GM23338 (cell line): Measurements from ENCODE around the gene CTNND2. TPM values are rescaled to one million over a fixed set of nuclear protein-coding genes. Genes with fewer than 3 reads are reported as not detected.

ENCODE experiments used
- ATAC-seq: fragments of 200-7000 bp; cut with Tn5 transposase; 3 replicates; pipeline ENCODE4 v1.9.1; 2020
- DNase-seq: peaks from one replicate; pipeline ENCODE4 v3.0.0-alpha.2; 2015; ENCODE audit warnings: low spot score
- H2AFZ ChIP-seq: fragments of 200-600 bp; sonication (generic); 2 replicates; pipeline ENCODE4 v1.8.0; 2016; ENCODE audit warnings: antibody characterized with exemption, mild to moderate bottlenecking, moderate library complexity
- H3F3A ChIP-seq: fragments of 200-600 bp; sonication (generic); replicated peaks from 2 replicates; pipeline ENCODE4 v1.8.0; 2017; ENCODE audit warnings: antibody characterized with exemption, mixed run types, low read depth
- H3K27ac ChIP-seq: fragments of 200-600 bp; sonication (generic); 2 replicates; pipeline ENCODE4 v1.6.1; 2016; ENCODE audit warnings: low read depth
- H3K27me3 ChIP-seq: fragments of 200-600 bp; sonication (generic); 2 replicates; pipeline ENCODE4 v1.8.0; 2016; ENCODE audit warnings: mild to moderate bottlenecking, mixed run types, moderate library complexity; ENCODE audit not compliant: insufficient read depth
- H3K36me3 ChIP-seq: fragments of 200-600 bp; sonication (generic); 2 replicates; pipeline ENCODE4 v1.8.0; 2016; ENCODE audit warnings: mild to moderate bottlenecking; ENCODE audit not compliant: insufficient read depth
- H3K4me1 ChIP-seq: fragments of 200-600 bp; sonication (generic); 2 replicates; pipeline ENCODE4 v1.8.0; 2016; ENCODE audit warnings: mild to moderate bottlenecking, moderate library complexity; ENCODE audit not compliant: insufficient read depth
- H3K4me2 ChIP-seq: fragments of 200-600 bp; sonication (generic); 2 replicates; pipeline ENCODE4 v1.7.1; 2017; ENCODE audit warnings: mixed run types
- H3K4me3 ChIP-seq: fragments of 200-600 bp; sonication (generic); 2 replicates; pipeline ENCODE4 v1.6.1; 2016; ENCODE audit warnings: mixed run types
- H3K79me2 ChIP-seq: fragments of 200-600 bp; sonication (generic); replicated peaks from 2 replicates; pipeline ENCODE4 v1.8.0; 2017; ENCODE audit warnings: mild to moderate bottlenecking; ENCODE audit not compliant: insufficient read depth
- H3K9me2 ChIP-seq: fragments of 200-600 bp; sonication (generic); 2 replicates; pipeline ENCODE4 v1.8.0; 2017; ENCODE audit not compliant: insufficient read depth
- H4K20me1 ChIP-seq: fragments of 200-600 bp; sonication (generic); replicated peaks from 2 replicates; pipeline ENCODE4 v1.8.0; 2017; ENCODE audit warnings: mild to moderate bottlenecking; ENCODE audit not compliant: insufficient read depth
- H3K27ac Mint-ChIP-seq: 2 replicates; pipeline ENCODE4 v1.8.0; 2020; ENCODE audit warnings: inconsistent platforms, mild to moderate bottlenecking, moderate library complexity, mixed read lengths
- H3K27me3 Mint-ChIP-seq: 3 replicates; pipeline ENCODE4 v1.8.0; 2022; ENCODE audit warnings: low read depth, mild to moderate bottlenecking, moderate library complexity, mixed read lengths, inconsistent platforms; ENCODE audit not compliant: insufficient read depth, poor library complexity
- H3K36me3 Mint-ChIP-seq: 3 replicates; pipeline ENCODE4 v1.8.0; 2021; ENCODE audit warnings: low read depth, mild to moderate bottlenecking, inconsistent platforms, moderate library complexity, mixed read lengths
- H3K4me1 Mint-ChIP-seq: 3 replicates; pipeline ENCODE4 v1.8.0; 2020; ENCODE audit warnings: mild to moderate bottlenecking, inconsistent platforms, mixed read lengths
- H3K4me3 Mint-ChIP-seq: 3 replicates; pipeline ENCODE4 v1.8.0; 2021; ENCODE audit warnings: moderate library complexity, mild to moderate bottlenecking, inconsistent platforms, mixed read lengths
- H3K9me3 Mint-ChIP-seq: 3 replicates; pipeline ENCODE4 v1.8.0; 2020; ENCODE audit warnings: moderate library complexity, mild to moderate bottlenecking, inconsistent platforms, mixed read lengths
- CREB1 ChIP-seq: fragments of 250-450 bp; sonication (Bioruptor Pico); IDR thresholded peaks from 2 replicates; pipeline ENCODE4 v1.5.0; 2020; ENCODE audit warnings: low read depth, mild to moderate bottlenecking, moderate library complexity
- EZH2phosphoT487 ChIP-seq: fragments of 200-600 bp; sonication (generic); IDR thresholded peaks from one replicate; pipeline ENCODE4 v1.8.1; 2018; ENCODE audit warnings: antibody characterized with exemption; ENCODE audit not compliant: unreplicated experiment
- JUNB ChIP-seq: IDR thresholded peaks from one replicate; pipeline ENCODE4 v1.6.1; 2016; ENCODE audit warnings: antibody characterized with exemption; ENCODE audit not compliant: unreplicated experiment
- NANOG ChIP-seq: IDR thresholded peaks from 2 replicates; pipeline ENCODE4 v1.6.1; 2016; ENCODE audit warnings: antibody characterized with exemption, borderline replicate concordance
- REST ChIP-seq: IDR thresholded peaks from one replicate; pipeline ENCODE4 v1.6.1; 2018; ENCODE audit warnings: antibody characterized with exemption; ENCODE audit not compliant: unreplicated experiment
- STAT1 ChIP-seq: IDR thresholded peaks from one replicate; pipeline ENCODE4 v1.6.1; 2016; ENCODE audit warnings: antibody characterized with exemption; ENCODE audit not compliant: unreplicated experiment
- ZNF331 ChIP-seq: fragments of 250-450 bp; sonication (Bioruptor Pico); IDR thresholded peaks from 2 replicates; pipeline ENCODE4 v1.5.0; 2020; ENCODE audit warnings: low read depth, mild to moderate bottlenecking, moderate library complexity
- ZNF462 ChIP-seq: fragments of 250-450 bp; sonication (Bioruptor Pico); IDR thresholded peaks from 2 replicates; pipeline ENCODE4 v1.5.0; 2020; ENCODE audit warnings: mild to moderate bottlenecking, moderate library complexity
- polyA plus RNA-seq: library from polyadenylated mRNA; unstranded; fragments of >200 nt; fragmentation: Nextera tagmentation; extraction: Ambion mirVana; gene quantifications from 2 replicates; pipeline ENCODE4 v1.2.1, GENCODE V29; 2016
- total RNA-seq: library from RNA; depleted of rRNA; stranded (reverse); fragments of >200 nt; shearing (Covaris generic); gene quantifications from 2 replicates; pipeline ENCODE4 v1.2.3, GENCODE V29; 2014

Gene CTNND2
- total and polyA plus RNA-seq, 2 experiments from 2014 or later, result 5.1 to 7.0 TPM

GRCh38 chr5:11672385-11673085 lies 231.7 kb downstream of the CTNND2 start (continued):
- TF ChIP-seq REST (no peak), CREB1 (CRISPR knock-in tag) (no peak), NANOG (no peak), ZNF331 (no peak), JUNB (no peak), EZH2phosphoT487 (no peak)

GRCh38 chr5:11658376-11658775 lies 245.9 kb downstream of the CTNND2 start:
- Mint-ChIP-seq H3K4me1 (no peaks in the 10 kb centered on the region), H3K36me3 (no peaks in the 10 kb centered on the region), H3K4me3 (no peak overlapping the region), H3K27ac (no peak overlapping the region), H3K9me3 (0 out of 3 replicates have a peak, but pooled peaks cover 2% of the 10 kb centered on the region), H3K27me3 (no peaks in the 10 kb centered on the region)
- H3K4me1 ChIP-seq, result no peaks in the 10 kb centered on the region
- no peaks in the 10 kb centered on the region for H3K27me3 ChIP-seq
- no peaks in the 10 kb centered on the region for H3K9me2 ChIP-seq
- no peak overlapping the region for H2AFZ ChIP-seq
- DNase-seq (no peak), ATAC-seq (no peak)
- H3K36me3 ChIP-seq, result no peaks in the 10 kb centered on the region
- H3K27ac ChIP-seq, result no peak overlapping the region
- no peak overlapping the region for H3K4me3 ChIP-seq
- H3K79me2 ChIP-seq, result no peaks in the 10 kb centered on the region
- H4K20me1 ChIP-seq, result no peaks in the 10 kb centered on the region
- no peaks in the 10 kb centered on the region for H3F3A ChIP-seq
- no peak overlapping the region for H3K4me2 ChIP-seq
- no peak for TF ChIP-seq STAT1
- no peak for TF ChIP-seq EZH2phosphoT487
- TF ChIP-seq ZNF331, result no peak
- no peak for TF ChIP-seq REST
- no peak for TF ChIP-seq JUNB
- no peak for TF ChIP-seq ZNF462 (CRISPR knock-in tag)
- no peak for TF ChIP-seq CREB1 (CRISPR knock-in tag)
